ENCODE data around the gene TLE5. TPM values are rescaled to one million over a fixed set of nuclear protein-coding genes. Genes with fewer than 3 reads are reported as not detected.
"Not testable (repeated sequence)": the region's sequence is repeated elsewhere in the genome, so short reads cannot be mapped to it uniquely, and the experiment has no call there.

Gene TLE5
- polyA plus RNA-seq, 4 donors = 445 to 526 (median 488) TPM

- DNase-seq (ENCODE audit: low read depth in 4 of 4, low spot score in 3 of 4) = no peak
These were observed 33.8 kb downstream of the TLE5 start for GRCh38 chr19:3028305-3029064.

DNA sequence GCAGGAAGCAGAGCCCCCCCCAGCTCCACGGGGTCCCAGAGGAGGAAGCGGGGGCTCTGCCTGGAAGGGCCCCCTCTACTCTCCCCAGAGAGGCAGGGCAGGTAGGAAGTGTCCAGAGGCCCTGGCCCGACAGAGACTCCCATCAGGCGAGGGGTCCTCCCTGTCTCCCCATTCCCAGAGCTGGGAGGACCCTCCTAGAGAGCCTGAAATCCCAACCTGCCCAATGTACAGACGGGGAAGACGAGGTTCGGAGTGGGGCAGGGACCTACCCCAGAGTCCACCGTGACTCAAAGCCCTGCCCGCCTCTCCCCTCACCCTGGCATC is 34.4 kb downstream of the TLE5 start:
- no peak for DNase-seq (ENCODE audit: low read depth in 4 of 4, low spot score in 3 of 4)

- no peak for DNase-seq (ENCODE audit: low read depth in 4 of 4, low spot score in 3 of 4)
These were observed 35.0 kb downstream of the TLE5 start for GRCh38 chr19:3027292-3027691.

DNA sequence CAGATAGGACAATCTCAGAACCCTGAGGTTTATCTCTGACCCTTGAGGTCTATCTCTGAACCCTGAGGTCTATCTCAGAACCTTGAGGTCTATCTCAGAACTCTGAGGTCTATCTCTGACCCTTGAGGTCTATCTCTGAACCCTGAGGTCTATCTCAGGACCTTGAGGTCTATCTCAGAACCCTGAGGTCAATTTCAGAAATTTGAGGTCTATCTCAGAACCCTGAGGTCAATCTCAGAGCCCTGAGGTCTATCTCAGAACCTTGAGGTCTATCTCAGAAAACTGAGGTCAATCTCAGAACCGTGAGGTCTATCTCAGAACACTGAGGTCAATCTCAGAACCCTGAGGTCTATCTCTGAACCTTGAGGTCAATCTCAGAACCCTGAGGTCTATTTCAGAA is 35.5 kb downstream of the TLE5 start:
- DNase-seq (ENCODE audit: low read depth in 4 of 4, low spot score in 3 of 4) = no peak

DNA sequence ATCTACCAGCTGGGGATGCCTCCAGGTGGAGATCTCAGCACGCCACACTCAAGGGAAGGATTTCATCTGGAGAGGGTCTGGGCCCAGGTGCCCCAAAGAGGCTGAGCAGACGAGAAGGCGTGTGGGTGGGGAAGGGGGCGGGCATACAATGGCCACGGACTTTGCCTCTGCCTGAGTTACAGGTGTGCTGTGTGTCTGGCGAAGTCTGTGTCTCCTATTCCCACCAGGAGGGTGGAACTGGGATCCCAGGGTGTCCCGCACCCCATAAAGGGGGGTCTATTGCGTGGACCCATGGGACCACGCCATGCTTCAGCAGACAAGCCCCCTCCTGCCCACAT is 36.8 kb downstream of the TLE5 start:
- no peak for DNase-seq (ENCODE audit: low read depth in 4 of 4, low spot score in 3 of 4)

GRCh38 chr19:3024870-3025548 is 37.3 kb downstream of the TLE5 start:
- no peak for DNase-seq (ENCODE audit: low read depth in 4 of 4, low spot score in 3 of 4)

- DNase-seq (ENCODE audit: low read depth in 4 of 4, low spot score in 3 of 4) = no peak
These were observed 37.8 kb downstream of the TLE5 start for GRCh38 chr19:3024509-3024869.

DNA sequence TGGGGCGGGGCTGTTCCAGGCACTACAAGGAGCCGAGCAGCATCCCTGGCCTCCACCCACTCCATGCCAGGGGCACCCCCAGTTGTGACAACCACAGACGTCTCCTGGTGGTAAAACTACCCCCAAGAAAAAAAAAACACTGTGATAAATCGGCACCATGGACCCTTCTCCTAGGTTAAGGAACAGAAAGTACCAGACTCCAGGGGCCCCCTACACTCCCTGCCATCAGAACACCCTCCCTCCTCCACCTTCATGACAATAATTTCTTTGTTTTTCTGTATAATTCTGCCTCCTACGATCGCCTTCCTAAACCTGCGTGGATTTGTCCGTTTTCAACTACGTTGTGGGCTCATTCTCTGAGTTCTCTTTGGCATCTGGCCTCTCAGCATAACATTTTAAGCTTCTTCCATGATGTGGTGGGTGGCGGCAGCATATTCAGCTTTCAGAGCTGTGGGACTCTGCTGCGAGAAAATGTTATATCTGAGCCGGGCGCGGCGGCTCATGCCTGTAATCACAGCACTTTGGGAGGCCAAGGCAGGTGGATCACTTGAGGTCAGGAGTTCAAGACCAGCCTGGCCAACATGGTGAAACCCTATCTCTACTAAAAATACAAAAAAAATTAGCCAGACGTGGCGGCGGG is 41.9 kb downstream of the TLE5 start:
- DNase-seq (ENCODE audit: low read depth in 4 of 4, low spot score in 3 of 4) = no peak

GRCh38 chr19:3019211-3019854 is 43.0 kb downstream of the TLE5 start:
- no peak for DNase-seq (ENCODE audit: low read depth in 4 of 4, low spot score in 3 of 4)

- DNase-seq (ENCODE audit: low read depth in 4 of 4, low spot score in 3 of 4) = no peak
These were observed 44.4 kb downstream of the TLE5 start for GRCh38 chr19:3017923-3018322.

DNA sequence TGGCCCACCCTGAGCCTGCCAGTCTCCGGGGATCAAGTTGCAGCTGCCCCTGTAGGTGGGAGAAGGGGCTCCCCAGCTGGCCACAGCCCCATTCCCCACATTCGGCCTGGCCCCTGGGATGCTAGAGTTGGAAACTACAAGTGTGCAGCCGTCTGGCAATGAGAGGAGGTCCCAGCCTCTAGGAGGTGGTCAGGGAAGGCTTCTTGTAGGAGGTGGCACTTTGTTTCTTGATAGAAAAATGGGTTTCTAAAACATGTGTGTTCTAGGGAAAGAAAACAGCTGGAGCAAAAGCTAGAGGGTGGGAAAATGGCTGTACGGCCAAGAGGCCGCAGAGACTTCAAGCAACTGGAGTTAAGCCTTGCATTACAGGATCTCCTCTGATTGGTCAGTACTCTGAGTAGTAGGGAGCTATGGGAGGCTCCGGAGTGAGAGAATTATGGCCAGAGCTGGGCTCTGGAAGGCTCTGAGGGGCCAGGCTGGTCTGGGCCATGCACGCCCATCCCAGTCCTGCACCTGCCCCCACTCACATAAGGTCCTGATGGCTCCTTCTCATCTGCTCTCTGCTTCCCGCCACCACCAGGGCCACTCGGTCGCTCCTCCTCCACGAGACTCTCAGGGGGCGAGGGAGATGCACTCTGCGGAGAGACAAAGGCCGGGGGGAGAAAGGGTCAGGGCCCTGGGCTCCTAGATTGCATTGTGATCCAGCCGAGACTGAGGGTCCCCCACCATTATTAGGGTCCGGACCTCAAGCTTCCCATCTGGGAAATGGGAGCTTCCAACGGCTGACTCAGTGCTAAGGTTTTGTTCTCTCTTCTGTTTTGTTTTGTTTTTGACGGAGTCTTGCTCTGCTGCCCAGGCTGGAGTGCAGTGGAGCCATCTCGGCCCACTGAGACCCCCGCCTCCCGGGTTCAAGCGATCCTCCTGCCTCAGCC is 46.9 kb downstream of the TLE5 start:
- no peak for DNase-seq (ENCODE audit: low read depth in 4 of 4, low spot score in 3 of 4)

DNA sequence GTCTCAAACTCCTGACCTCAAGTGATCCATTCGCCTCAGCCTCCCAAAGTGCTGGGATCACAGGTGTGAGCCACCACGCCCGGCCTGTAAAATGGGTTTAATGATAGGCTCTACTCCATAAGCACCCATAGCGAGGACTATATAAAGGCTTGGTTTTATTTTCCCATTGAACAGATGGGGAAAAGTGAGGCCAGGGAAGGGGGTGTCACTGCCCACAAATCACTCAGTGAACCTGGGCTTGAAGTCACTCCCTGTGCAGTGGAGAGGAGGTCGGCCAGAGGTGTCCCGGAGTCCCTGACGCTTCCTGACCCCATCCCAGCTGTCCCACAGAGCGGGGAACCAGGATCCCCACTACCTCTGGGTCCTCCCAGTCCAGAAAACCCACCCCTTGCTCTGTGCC is 48.2 kb downstream of the TLE5 start:
- no peak for DNase-seq (ENCODE audit: low read depth in 4 of 4, low spot score in 3 of 4)

- DNase-seq (ENCODE audit: low read depth in 4 of 4, low spot score in 3 of 4) = no peak
These were observed 49.0 kb downstream of the TLE5 start for GRCh38 chr19:3013263-3013725.

- no peak for DNase-seq (ENCODE audit: low read depth in 4 of 4, low spot score in 3 of 4)
These were observed 49.6 kb downstream of the TLE5 start for GRCh38 chr19:3012621-3013262.

GRCh38 chr19:3012059-3012458 is 50.2 kb downstream of the TLE5 start:
- DNase-seq (ENCODE audit: low read depth in 4 of 4, low spot score in 3 of 4) = not testable (repeated sequence)

DNA sequence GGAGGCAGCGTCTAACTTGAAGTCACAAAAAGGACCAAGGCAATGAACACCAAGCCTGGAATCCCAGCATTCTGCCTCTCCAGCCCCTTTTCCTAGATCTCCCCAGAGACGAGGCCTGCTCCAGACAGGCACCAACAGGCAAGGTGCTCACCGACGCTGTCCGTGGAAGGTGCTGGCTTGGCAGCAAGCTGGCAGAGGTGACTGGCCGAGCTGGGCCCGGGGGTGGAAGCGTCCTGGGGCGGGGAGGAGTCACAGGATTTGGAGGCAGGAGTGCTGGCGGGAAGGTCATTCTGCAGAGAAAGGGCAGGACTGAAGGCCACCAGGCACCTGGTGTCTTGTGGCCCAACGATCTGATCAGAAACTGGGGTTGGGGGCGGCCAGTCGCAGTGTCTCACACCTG is 51.4 kb downstream of the TLE5 start:
- DNase-seq (ENCODE audit: low read depth in 4 of 4, low spot score in 3 of 4) = no peak

GRCh38 chr19:3008994-3009393 is 53.3 kb downstream of the TLE5 start:
- DNase-seq (ENCODE audit: low read depth in 4 of 4, low spot score in 3 of 4) = no peak

DNA sequence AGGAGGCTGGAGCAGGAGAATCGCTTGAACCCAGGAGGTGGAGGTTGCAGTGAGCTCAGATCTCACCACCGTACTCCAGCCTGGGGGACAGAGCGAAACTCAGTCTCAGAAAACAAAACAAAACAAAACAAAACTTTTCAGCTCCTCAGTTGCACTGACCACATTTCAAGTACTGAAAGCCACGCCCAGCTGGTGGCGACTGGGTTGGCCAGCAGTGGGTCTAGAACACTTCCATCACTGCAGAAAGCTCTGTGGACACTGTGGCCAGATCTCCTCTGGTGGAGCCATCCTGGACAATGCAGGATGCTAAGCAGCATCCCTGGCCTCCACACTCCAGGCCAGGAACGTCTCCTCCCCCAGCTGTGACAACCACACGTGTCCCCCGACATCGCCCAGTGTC is 54.3 kb downstream of the TLE5 start:
- DNase-seq (ENCODE audit: low read depth in 4 of 4, low spot score in 3 of 4) = no peak

- no peak for DNase-seq (ENCODE audit: low read depth in 4 of 4, low spot score in 3 of 4)
These were observed 56.1 kb downstream of the TLE5 start for GRCh38 chr19:3006075-3006767.

All from right renal pelvis (tissue), 4 donors.